ENCODE data around the gene DOCK9.
"Not testable (repeated sequence)": the region's sequence is repeated elsewhere in the genome, so short reads cannot be mapped to it uniquely, and the experiment has no call there.

DOCK9 gene

DNA sequence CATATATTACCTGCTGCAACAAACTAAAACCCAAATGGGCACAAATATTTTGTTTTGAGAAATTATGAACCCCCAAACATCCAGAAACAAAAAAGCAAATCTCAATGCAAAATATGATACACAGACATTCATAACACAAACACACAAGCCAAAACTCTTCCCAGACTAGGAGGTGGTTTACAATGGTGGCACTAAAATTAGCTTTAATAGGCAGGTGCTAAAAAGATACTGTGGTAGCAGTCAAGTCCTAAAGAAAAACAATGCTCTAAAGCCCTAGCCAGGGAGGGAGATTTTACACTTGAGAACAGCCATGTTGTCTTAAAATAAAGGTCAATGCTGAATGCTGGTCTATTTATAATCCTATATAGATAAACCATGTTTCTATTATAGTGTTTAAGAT, 65.0 kb downstream of the DOCK9 start:
- no peak for DNase-seq

DNA sequence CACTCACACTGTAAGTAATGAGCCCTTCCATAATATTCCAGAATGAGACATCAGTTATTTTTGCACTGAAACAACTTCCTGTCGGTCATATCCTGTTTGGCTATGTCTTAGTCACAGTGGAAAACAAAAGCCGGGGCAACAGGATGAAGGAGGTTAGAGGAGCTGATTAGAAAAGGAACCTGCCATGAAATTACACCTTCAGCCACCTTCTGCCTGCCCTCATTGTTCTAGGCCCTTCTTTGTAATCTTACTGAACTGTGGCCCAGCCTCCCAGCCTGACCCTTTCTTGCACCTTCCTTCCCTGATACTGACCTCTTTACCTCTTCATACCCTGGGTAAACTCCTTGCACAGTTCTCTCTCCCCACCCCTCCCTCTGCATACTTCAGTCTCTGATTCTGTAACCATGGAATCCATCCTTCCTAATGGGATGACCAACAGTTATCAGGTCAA, 67.3 kb downstream of the DOCK9 start:
- DNase-seq, result peak; percentile 55

DNA sequence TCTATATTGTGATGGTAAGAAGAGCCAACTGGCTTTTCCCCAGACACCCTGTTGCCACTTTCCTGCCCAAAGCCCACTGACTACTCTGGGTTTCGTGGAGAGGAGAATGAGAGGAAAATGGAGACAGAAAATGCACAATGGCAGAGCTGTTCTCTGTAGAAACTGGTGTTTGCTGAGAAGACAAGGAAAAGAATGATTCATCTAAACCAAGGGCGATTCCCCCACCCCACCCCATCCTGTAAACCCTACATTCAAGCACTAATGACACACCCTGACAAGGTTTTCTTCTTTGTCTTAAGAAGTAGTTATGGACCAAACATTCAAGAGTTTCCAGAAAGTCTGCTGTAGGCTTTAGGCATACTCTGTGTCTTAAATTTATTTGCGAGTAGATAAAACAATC, 68.8 kb downstream of the DOCK9 start:
- DNase-seq, result no peak

DNA sequence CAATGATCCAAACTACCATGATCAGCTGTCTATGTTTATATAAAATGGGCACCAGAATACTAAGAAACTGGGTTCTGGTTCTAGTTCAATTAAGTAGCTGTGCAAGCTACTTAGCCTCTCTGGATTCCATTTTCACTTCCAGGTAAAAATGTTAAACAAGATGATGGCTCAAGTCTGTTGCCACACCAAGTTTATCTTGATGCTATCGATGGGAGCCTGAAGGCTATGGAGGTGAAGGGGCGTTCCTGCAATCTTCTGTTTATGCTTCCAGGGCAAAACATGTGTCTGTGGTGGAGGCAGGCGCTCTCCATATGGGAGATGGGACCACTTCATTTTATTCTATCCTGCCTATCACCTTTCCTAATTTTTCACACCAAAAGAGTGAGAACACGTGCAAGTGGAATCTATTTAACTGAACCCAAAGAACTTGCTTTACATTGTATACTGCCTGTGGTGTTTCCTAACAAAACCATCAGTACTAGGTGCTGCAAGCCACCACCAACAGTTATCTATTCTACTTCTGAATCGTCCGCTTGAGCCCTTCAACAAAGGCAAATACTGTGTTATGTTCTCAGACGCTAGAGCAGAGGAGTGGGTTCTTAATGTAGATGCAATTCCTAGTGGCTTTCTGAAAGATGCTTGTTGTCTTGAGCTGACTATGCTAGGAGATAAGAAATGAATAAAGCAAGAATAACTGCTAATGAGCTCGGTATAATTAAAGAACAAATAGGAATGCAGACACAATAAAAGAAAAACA, 70.9 kb downstream of the DOCK9 start:
- DNase-seq, result no peak

DNA sequence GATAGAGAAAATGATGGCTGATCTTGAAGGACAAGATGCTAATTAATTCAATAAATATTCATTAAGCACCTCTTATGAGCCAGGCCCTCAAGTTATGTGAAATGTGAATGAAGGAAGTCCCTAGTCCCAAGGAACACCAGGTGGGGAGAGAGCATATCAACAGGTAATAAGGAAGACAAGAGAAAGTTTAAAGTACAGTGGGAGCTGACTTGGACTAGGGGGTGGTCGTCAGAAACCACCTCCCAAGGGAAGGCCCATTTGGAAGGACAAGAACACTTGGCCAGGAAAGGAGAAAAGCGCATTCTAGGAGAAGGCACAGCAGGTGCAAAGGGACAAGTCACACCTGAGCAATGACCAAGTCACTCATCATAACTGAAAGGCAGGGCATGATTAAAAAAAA, 72.7 kb downstream of the DOCK9 start:
- no peak for DNase-seq

DNA sequence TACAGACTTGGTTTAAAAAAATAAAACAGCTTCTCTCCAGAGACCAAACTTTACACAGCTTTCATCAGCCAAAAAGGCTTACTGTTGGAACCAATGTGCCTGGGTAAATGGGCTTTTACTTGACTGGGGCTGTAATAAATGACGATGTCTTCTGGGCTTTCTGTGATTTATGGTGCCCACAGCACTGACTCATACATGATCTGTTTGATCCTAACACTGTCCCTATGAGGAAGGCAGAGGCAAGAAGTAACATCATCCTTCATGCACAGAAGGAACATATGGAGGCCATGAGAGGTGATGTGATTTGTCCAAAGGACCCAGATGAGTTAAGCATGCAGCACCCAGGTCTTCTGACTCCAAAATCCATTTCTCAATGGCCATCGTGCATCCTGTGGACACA, 77.4 kb downstream of the DOCK9 start:
- no peak for DNase-seq

DNA sequence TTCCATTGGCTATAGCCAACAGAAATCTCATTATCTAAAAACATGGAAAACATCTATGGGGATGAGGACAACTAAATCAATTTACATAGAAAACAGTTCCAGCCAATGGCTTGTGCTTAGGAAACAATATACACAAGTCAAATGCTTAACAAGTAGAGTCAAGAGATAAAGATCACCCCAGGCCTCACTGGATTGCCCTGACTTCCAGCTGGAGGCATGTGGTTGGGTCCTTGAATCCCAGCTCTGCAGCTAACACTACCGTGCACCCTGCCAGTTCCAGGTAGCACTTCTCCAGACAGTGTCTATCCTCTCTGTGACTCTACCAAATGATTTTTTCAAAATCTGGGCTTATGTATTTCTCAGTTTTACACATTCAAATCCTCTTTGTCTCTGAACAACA, 80.2 kb downstream of the DOCK9 start:
- no peak for DNase-seq

DNA sequence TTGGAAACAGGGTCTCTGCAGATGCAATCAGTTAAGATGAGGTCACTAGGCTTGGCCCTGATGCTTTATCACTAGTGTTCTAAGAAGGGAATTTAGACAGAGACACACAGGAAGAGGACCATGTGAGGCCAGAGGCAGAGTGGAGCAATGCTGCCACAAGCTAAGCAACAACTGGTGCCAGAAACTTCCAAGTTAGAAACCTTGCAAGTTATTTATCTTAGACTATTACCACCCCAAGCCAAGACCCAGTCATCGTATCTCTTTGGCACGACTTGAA, 81.1 kb downstream of the DOCK9 start:
- no peak for DNase-seq

DNA sequence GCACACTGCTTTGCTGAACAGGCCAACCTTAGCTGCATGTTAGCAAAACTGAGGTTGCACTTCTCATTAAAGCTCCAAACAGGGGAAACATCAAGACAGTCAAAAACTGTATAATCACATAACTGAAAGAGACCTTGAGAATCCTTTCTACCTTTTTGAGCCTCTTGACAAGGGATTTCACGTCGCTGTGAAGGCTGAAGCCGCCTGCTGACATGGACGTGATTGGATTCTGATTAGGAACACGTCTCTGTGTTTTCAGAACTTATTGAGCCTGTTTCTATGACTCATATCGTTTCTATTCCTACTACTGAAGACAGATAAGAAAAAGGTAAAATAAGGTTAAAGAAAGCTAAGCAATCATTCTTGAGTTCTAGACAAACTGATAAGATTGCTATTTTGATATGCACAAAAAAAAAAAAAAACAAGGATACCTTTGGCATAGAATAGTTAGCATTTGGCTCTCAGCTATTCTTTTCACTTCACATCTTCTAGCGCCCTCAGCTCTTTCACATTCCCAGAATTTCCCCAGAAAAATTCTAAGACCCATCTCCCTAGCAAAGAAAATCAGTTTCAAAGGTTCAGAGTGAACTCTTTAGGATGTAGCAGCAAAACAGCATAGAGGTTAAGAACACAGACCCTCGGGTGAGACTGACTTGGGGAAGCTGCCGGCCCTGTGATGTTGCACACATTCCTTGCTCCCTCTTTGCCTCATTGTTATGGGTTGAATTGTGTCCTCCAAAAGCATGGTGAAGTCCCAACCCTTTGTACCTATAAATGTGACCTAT, 81.6 kb downstream of the DOCK9 start:
- DNase-seq, result no peak

DNA sequence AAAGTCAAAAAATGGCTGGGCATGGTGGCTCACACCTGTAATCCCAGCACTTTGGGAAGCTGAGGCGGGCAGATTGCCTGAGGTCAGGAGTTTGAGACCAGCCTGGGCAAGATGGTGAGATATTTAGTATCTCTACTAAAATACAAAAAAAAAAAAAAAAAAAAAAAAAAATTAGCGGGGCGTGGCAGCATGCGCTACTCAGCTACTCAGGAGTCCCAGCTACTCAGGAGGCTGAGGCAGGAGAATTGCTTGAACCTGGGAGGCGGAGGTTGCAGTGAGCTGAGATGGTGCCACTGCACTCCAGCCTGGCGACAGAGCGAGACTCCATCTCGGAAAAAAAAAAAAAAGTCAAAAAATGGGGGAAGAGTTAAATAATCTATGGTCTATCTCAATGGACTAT, 83.0 kb downstream of the DOCK9 start:
- not testable (repeated sequence) for DNase-seq

DNA sequence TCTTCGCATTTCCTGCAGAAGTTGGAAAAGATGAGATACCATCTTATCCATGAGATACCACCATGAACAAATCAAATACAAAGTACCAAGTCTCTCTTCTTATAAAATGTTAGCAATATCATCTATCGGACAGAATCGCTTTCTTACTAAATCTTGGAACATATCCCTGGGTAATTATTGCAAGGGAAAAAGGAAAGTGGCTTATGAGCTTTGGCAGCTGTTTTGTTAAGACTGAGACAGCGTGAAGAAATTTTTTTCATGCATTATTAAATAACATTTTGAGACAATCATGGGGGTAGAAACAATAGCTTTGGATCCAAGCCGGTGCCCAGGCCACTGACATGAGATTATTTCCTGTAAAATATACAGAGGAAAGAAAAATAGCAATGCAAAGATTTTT, 84.5 kb downstream of the DOCK9 start:
- no peak for DNase-seq

DNA sequence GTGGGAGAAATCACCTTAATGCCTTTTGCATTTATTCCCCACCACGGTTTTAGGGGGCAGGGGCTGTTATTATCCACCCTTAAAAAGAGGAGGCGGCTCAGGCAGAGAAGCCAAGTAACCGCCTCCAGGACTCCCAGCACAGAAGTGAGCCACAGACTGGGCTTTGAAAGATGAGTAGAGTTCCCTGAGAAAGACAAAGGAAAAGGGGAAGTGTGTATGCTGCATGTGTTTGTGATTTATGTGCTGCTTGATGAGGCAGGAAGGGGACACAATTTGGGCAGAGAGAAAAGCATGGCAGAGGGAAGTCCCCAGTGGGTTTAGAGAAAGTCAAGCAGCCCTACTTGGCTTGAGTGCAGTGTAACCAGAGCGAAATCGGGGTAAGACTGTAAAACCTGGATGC, 85.0 kb downstream of the DOCK9 start:
- DNase-seq, result no peak

DNA sequence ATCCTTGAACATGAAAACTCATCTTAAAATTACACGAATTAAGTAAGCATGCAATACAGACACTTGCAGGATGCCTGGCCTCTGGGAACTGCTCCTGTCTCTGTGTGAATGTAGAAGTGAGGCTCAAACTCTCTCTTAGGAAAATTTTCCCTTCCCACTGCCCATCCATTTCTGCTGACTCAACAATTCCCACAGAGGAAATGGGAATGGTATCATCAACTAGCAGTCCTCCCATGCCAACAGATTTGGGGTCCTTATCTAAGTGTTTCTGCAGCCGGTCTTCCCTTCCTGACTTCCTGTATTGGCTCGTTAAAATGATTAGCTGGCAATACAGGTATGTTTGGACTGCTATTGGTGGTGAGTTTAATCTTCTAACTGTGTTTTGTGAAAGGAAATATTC, 85.8 kb downstream of the DOCK9 start:
- no peak for DNase-seq

DNA sequence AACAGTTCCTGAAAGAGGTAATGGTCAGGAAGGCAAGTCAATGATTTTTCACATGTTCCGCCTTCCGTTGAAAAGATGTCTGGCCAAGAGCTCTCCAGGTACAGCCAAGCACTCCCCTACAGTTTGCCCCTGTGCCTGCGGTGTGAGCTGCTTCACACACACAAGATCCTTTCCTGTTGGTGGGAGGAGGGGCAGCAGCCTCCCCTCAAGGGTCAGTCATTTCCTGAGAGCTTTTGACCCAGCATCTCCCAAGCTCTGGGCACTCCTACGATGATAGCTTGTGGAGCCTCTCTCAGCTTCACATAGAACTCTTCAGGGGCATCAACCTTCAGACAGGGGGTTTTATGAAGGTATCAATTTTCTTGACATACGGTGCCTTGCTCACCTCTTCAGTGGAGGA, 86.9 kb downstream of the DOCK9 start:
- no peak for DNase-seq

DNA sequence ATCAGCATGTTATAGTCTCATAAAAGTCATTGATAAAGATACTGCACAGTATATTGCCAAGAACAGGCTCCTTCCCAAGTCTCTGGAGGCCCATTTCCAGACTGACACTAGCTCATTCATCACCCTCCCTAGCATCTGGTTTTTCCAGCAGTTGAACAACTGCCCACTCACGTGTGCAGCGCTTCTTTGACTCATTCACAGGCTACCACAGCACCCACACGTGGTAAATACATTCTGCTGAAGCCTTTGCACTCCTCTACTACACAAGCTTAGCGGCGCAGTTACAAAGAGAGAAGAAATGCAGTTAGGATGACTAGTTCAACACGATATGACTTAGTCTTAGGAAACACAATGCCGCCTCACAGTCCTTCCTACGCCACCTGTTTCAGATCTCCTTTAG, 87.7 kb downstream of the DOCK9 start:
- DNase-seq, result no peak

DNA sequence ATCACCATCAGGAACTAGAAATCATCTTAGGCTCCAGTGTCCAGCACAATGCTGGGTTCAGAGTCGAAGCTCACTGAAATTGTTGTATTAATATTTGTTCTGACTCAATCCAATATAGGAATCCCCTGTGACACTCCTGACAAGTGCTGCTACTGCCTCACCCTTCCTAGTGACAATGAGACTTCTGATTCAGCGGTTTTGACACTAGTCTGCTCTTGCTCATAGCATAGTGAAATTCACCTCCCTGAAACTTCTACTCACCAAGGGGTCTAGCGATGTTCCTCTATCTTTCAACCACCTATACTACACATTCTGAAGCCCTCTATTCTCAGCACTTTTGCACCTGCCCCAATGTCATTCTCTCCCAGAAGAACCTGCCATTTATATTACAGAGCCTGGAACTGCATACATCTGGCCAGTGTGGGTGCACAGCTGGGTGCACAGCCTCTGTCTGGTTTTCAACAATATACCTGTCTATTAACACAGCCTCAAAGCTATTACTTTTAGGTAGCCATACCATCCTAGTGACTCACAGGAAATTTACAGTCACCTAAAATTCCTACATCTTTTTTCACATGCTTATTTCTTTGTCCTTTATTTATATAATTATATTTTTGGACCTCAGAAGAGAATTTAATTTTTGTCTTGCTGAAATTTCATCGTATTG, 88.3 kb downstream of the DOCK9 start:
- no peak for DNase-seq

DNA sequence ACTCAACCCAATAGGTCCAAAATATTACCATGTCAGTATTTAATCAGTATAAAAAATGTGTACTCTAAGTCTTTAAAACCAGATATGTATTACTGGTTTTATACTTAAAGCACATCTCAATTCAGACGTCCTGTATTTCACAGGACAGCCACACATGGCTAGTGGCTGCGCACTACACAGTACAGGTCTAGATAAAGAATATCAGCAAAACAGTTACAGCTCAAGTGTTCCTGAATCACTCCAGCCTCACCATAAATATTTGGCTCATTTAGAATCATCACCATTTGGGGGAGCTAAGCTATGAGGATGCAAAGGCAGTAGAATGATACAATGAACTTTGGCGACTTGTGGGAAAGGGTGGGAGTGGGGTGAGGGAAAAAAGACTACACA, 89.0 kb downstream of the DOCK9 start:
- no peak for DNase-seq

DNA sequence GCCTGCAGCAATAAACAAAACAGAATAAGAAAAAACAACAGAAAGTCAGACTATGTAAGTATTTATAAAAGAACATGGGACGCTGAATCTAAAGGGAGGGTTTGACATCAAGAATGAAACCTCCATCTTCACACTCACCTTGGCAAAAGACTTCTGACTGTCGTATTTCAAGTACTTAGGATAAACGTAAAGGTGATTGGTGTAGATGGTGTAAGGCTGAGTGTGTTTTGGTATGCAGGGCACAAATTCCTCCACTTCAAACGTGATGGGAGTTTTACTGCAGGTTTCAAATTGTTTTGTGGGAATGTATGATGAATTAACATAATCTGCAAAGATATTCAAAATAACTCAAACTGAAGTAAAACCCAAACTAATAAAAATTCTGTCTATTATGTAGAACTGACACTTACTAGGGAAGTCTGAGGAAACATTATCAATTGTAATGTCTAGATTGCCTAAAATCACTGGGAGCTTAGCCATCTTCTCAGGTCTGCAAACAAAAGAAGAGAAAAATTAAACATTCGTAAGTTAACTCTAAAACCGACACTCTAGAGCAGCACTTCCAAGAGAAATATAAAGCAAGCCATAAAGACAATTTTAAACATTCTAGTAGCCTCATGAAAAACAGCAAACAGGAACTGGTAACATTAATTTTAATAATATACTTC, 89.5 kb downstream of the DOCK9 start:
- no peak for DNase-seq

DNA sequence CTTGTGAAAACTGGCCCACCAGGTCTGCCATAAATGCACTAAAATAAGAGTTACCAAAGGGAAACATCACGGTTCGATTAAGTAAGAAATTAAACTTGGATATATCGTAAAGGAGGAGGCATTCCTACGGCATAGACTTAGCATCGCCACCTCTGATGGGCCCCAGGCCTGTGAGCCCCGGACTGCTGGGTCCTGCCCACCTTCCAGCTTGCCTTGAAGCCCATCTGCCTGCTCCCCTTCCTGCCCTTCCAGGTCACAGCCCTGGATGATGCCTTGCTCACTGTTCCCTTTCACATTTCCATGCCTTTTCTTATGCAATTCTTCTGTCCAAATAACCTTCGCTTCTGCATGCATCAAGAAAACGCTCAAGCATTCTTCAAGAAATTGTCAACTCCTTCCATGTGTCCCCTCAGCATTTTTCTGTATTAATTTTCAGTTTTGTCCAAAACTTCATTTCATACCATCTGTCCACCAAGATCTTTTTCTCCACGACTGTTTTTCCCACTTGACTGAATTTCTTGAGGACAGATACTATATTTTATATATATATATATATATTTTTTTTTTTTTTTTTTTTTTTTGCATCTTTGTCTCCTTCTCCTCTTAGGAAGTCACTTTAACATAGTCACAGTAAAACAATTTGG, 91.2 kb downstream of the DOCK9 start:
- DNase-seq, result no peak

DNA sequence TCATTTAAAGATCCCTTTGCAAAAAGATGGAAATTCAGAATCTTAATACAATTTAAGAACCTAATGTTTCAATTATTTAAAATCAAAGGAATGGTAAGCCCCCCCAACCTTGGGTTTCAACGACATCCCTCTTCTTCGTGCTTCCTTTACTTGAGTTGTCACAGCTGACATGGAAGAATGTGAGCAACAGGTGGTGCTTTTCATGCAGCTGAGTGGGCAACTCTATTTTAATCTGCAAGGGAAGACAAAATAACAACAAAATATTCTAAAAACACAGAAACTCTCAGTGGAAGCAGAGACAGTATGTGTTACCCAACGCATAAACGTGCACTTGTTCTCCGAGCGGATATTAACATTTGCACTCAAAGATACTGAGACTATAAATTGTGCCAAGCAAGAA, 92.3 kb downstream of the DOCK9 start:
- DNase-seq, result no peak

DNA sequence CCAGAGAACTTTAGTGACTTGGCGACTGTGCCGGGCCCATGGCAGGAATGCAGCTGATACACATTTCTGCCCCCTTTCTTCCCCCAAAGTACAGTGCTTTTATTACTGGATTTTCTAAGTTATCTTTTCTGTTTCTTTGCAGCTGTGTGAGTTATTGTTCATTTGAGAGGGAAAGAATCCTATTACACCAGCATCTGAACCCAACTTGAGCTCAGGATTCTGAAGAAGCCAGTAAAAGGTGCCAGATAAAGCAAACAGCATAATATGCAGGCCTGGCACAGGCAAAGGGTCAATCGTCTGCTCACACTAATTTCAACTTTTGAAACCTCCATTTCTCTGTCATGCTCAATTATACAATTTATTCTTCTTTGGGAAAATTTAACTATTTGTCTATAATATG, 93.9 kb downstream of the DOCK9 start:
- no peak for DNase-seq

DNA sequence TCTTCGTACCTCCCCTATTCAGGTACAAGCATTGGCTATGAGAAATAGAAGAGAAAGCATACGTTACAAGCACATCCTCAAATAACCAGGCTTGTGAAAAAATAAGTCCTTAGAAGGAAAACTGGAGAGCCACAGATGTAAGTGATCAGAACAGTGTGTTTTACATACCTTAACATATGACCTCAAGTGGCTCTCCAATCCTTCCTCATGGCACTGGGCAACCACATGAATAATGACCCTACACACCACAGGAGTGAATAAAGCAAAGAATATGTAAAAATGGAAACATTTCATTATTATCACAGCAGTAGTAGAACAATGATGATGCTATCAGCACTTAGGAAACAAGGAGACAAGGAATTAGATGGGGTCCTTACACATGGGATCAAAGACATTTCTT, 96.5 kb downstream of the DOCK9 start:
- DNase-seq, result no peak

DNA sequence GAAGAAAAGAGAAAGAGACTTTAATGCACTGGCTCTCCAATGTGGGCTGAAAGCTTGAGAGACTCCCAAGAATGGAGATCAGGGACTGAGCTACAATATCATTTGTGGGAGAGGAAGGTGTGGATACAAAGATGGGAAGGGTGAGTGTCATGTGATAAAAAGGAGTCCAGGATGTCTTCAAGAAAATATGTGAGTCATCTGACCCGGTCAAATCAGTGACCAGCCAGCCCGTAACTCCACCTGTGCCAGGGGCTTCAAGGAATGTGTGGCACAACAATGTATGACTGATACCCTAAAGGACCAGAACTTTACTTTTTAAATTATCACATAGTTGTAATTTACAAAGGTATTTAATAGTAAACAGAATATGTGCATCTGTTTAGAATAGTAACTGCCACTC, 97.2 kb downstream of the DOCK9 start:
- DNase-seq, result no peak
